GM18526 (cell line): ENCODE data around the gene TUBA8.

Experiments
- POLR2A ChIP-seq: IDR thresholded peaks from 3 replicates; pipeline ENCODE4 v1.6.1; 2011; ENCODE audit not compliant: insufficient read length; ENCODE audit errors: extremely low read depth

Gene TUBA8

DNA sequence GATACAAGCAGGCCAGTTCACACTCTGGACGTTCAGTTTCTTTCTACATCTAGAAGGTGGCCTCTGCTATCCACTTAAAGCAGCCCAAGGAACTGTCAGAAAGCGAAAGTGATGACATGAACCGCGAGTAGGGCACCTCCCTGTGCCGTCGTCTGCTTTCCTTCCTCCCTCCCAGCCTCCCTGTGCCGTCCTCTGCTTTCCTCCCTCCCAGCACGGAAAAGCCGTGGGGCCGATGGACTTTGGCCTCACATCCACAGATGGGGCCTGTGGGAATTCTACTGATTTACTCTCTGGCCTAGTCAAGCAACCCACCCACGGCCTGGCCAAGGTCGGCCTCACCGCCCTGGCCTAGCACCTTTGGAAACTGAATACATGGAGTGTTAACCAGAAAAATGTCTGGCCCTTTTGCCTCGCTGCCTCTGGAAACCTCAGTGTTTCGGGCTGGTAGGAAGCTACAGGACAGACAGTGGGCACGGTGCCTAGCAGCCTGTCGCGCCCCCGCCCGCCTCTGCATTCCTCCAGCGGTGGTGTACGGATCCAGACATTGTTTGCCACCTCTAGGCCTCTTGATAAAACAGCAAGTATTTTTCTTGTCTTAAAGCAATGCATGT, 18.6 kb upstream of the TUBA8 start:
- no peak for TF ChIP-seq POLR2A

GRCh38 chr22:18093661-18094060, 16.9 kb upstream of the TUBA8 start:
- TF ChIP-seq POLR2A, result no peak

DNA sequence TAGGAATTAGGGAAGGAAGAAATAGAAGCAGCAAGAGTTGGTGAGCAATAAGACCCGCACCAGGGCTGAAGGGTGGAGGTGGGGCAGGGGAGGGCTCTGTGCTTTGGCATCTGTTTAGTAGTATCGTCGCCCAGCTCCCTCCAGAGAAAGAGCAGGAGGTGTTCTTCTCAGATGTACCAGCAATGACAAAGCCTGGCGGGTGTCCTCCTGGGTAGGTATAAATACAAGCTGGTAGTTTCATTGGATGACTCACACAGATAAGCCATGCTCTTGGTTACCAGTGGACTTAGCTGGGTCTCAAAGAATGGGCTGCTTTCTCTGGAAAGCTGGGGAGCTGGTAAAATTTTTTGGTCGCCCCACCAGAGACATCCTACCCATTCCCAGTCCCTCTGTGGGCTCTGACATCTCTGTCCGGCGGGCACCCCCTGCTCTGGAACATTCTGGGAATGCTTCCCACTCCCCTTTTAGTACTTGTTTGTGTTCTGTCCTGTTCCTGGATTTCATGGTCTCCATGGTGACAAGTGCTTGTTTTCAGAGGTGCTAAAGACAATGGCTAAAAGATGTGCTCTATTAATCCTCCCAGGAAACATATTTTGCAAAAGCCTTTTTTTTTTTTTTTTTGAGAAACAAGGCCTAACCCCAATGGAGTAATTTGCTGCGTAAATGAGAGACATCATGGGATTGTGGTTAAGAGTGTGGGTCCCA, 15.4 kb upstream of the TUBA8 start:
- no peak for TF ChIP-seq POLR2A

DNA sequence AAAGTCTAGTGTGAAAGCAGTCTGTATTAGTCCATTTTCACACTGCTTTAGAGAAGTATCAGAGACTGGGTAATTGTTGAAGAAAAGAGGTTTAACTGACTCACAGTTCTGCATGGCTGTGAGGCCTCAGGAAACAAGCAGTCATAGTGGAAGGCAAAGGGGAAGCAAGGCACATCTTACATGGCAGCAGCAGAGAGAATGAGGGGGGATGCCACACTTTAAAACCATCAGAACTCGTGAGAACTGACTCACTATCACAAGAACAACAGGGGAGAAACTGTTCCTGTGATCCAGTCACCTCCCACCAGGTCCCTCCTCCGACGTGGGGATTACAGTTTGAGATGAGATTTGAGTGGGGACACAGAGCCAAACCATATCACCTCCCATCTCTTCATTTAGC, 13.8 kb upstream of the TUBA8 start:
- no peak for TF ChIP-seq POLR2A

DNA sequence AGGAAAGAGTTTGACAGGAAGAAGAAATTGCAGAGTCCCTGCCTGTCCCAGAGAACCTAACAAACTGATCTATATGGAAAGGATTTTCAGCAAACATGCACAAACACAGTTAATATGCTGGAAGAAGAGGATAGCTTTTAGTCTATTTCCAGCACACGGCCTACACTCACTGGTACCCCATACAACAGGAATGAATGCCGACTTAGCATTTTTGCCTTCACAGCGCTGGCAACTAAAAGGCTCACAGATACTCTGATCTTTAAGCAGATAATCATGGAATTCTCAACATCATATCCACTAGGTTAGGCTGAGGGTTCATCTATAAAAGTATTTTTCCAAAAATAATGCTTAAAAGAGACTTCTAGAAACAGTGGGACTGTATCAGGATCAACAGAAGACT, 9.8 kb upstream of the TUBA8 start:
- no peak for TF ChIP-seq POLR2A

DNA sequence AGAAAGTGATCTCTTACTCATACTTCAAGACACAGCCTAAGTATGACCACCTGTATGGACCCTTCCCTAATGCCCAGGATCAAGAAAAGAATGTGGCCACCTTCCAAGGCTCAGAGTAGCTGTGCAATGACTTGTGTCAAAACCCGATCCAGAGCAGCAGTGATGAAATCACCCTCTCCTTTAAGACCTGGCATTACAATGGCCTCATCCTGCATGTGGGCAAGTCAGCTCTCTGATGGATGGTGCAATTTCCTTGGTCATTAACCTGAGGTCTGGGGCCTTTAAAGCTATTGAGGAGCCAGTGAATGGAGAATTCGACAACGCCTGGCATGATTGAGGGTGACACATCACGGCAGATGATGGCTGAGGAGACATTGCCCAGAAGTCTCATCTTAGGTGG, 9.1 kb upstream of the TUBA8 start:
- no peak for TF ChIP-seq POLR2A

- TF ChIP-seq POLR2A, result no peak
Measured at GRCh38 chr22:18103527-18104269, 6.9 kb upstream of the TUBA8 start.

DNA sequence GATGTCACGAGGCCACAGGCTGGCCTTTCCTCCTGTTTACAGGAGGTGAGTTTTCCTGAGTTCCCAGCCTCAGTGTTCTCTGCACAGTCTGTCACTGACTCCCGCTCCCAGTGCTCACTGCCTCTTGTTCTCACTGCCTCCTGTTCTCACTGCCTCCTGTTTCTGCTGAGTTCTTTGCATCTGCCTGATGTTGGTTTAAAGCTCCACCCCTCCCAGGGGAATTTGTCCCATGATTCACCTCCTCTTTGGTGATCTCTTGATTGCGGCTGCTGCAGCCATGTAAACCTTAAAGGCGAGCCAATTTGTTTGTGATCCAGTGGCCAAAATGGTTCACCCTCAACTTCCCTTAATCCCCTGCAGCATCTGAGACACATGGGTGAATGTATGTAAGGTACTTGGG, 6.0 kb upstream of the TUBA8 start:
- TF ChIP-seq POLR2A, result no peak

- TF ChIP-seq POLR2A, result no peak
Measured at GRCh38 chr22:18108187-18108586, 2.4 kb upstream of the TUBA8 start.

DNA sequence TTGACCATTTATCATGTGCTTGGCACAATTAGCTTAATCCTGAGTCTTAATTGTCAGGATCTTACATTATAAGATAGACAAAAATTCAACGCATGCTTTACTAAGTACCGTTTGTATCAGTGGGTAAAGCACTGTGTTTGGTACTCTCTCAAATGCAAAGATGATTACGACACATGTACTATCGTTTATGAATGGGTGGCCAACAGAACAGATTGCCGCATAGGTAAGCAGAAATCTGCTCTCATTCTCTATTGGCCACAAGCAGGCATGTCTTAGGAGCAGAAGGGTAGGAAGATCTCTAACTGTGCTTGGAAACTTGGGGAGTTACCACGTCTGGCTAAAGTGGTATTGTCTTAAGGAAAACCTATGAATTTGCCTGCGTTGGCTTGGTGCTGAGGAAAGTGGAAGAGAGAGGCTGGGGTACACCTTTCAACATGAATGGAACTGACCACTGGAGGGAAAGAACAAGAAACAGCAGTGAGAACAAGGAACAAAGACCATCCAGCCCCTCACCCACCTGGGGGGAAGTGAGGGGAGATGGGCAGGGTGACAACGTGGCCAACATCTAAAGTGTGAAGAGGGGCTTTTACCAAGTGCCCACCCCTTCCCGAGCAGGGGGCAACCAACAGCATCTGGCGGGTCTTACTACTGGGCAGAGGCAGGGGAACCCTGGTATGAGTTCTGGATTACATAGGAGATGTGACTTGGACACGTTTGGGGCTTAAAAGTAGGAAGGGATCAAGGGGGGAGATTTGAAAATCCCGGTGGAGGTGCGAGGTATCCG, 1.0 kb upstream of the TUBA8 start:
- no peak for TF ChIP-seq POLR2A

DNA sequence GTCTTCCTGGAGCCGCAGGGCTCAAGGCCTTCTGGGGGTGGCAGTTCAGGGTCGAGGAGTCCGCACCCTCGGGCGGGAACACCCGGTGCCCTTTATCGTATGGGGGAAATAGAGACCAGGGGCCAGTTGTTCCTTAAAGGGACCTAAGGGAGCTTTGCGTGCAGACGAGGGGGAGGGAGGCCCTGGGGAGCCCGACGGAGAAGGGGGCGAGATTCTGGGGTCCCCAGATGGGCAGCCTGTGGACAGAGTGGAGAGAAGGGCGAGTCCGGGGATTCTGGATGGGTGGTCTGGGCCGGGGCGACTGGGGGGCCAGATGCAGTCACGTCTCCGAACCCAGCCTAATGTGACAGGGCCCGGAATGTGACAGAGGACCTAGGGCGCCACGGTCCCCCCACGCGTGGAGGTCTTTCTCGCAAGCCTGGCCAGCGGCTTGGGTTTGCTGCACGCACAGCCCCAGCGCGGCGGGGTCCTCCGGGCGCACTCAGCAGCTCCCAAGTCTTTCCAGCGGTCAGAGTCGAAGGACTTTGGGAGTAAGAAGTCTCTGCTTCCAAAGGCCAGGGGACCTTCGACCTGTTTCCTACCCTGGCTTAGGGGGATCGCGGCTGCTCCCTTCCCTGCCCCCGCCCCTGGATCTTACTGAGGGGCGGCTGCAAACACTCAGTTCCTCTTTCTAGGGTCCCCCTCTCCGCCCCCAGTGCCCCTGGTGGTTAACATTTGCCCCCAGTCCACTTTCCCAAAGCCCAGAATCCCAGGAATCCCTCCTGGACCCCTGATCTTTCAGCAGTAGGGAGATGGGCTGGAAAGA, 547 bp downstream of the TUBA8 start:
- no peak for TF ChIP-seq POLR2A

DNA sequence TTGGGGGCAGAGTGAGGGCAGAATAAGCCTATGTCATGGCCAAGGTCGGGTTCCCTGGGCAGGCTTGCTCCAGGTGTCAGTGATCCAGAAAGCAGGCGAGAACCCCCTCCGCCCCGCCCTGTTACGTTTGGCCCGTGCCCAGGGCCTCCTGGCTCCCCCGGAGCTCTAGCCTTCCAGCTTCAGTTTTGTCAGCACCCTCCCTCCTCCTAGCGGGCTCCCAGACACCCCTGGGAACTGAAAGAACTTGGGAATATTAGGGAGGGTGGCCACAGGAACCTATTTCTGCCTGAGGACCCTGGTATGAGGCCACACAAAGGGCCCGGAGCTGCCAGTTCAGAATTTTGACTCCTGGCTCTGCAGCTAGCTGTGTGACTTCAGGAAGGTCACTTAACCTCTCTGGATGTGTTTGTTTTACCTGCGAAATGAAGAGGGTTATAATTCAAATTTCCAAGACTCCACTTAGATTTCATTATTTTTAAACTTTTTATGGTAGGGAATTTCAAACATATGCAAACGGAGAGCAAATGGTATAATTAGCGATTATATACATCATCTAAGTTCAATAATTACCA, 1.2 kb downstream of the TUBA8 start:
- no peak for TF ChIP-seq POLR2A

DNA sequence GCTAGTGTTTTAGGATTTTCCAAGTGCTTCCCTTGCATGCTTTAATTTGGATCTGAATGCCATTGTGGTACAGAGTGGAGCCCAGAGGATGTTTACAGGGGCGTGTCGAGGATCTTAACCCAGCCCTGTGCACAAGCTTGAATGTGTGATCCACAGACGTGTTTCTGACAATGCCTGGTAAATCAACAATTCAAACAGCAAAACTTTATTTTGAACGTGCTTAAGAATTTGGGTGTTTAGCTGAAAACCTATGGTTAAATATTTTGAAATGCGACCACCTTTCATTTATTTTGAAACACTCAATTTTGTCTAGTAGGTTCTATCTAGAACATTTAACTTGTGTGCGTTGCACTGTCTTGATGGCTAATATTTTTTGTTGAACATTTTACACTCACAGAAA, 1.8 kb downstream of the TUBA8 start:
- no peak for TF ChIP-seq POLR2A

DNA sequence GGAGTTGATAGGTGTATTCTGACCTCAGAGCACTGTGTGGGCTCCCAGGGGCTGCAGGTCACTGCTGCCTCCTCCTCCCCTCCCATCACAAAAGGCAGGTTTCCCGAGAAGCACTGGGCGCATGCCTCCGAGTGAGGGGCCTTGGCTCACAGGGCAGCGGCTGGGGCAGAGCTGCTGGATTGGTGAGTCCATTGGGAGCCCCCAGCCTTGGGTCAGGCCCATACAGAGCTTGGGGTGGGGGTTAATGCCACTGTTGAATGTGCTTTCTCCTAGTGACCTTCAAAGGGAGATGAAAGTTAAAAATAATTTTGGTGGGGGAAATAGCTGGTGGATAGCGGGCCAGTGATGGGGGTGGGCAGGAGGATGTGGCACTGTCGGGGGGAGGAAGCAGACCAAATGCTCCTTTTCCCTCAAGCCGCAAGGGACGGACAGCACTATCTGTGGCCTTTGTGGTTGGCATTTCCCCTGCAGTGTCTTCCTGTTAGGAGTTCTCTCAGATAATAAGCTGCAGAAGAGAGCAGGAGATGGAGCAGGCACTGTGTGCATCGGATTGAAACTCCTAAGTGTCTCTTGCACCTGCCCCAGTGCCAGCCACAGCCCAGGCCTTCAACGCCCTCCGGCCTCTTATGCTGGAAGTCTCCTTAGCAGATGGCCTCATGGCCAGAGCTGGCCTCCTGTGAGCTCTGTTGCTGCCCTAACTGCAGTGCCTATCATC, 3.2 kb downstream of the TUBA8 start:
- TF ChIP-seq POLR2A, result no peak

GRCh38 chr22:18114495-18114894, 3.9 kb downstream of the TUBA8 start:
- no peak for TF ChIP-seq POLR2A
